ENCODE results near the gene ACTN4. TPM values are rescaled to one million over a fixed set of nuclear protein-coding genes. Genes with fewer than 3 reads are reported as not detected.

ACTN4 gene
- total and polyA plus RNA-seq, 2 donors (not counting 3 experiments of a cell fraction or from before 2014, with no cell fraction given), result 313 to 748 TPM

DNA sequence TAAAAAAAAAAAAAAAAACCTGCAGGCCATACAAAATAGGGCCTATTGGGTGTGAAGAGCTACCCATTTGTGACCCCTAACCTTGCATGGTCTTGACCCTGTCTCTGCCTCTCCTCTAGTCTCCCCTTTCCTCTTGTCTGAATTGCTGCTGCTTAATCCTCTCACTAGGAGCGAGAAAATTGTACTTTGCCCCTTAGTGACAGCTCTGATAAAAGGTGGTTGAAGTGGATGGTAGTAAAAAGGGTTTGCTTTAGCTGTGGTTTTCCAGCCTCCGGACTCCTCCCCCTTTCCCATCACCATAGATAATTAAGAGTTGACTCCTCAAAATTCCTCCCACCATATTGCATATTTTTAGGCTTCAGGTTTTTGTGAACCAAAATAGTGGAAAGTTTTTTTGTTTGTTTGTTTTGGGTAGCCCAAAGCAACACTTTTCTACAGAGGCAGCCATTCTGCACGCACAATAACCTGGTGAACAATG, 23.5 kb downstream of the ACTN4 start:
- Histone ChIP-seq H3K79me2 (ENCODE audit: control insufficient read depth, insufficient read depth, low read length) (peaks cover 93% of the 10 kb centered on the region), H3K9me3 (replicated peaks; ENCODE audit: control insufficient read depth, insufficient read depth, low read length) (no peaks in the 10 kb centered on the region), H3K4me3 (replicated peaks in 1 of 3; ENCODE audit: insufficient read depth in 1 of 3, low read depth in 1 of 3, low read length in 3 of 3) (no peak overlapping the region), H3K27ac (ENCODE audit: insufficient read depth, low read depth, low read length) (peak overlapping the region; percentile 31), H3K4me2 (ENCODE audit: insufficient read depth, low read length) (no peak overlapping the region), H4K20me1 (replicated peaks; ENCODE audit: control insufficient read depth, extremely low read depth, insufficient read depth, low read length) (no peaks in the 10 kb centered on the region), H2AFZ (ENCODE audit: low read depth, low read length) (no peak overlapping the region), H3K9me1 (replicated peaks; ENCODE audit: control insufficient read depth, extremely low read depth, insufficient read depth, low read length) (no peaks in the 10 kb centered on the region), H3K4me1 (ENCODE audit: control insufficient read depth, extremely low read depth, insufficient read depth, low read length) (peaks cover 67% of the 10 kb centered on the region), H3K36me3 (ENCODE audit: control insufficient read depth in 2 of 2, extremely low read depth in 1 of 2, insufficient read depth in 2 of 2, low read length in 2 of 2) (no peaks in the 10 kb centered on the region), H3K9ac (replicated peaks; ENCODE audit: extremely low read depth, insufficient read depth, low read length) (no peak overlapping the region), H3K27me3 (ENCODE audit: control insufficient read depth in 2 of 2, insufficient read depth in 2 of 2, low read length in 2 of 2) (no peaks in the 10 kb centered on the region)
- DNase-seq (ENCODE audit: low read depth, low spot score) (no peak), FAIRE-seq (no peak)
- no TSS peak for BruUV-seq (replicated peaks)
- dilution Hi-C loops (cut with MboI; ENCODE audit: extremely low pct_ligation_motif_present, low sequenced_read_pairs) (no loop called here), intact Hi-C loops (cut with micrococcal nuclease) (no loop called here)
- CTCF ChIA-PET, result interaction anchor here (0.8 to 1.6 kb wide), 5 partner anchors 9 to 36 kb away, joined by 3 to 5 read pairs (median 4); no protein-coding TSS in a partner anchor
- POLR2A ChIA-PET, result interaction anchor here (0.6 kb wide), 1 partner anchor 8 kb away, joined by 5 read pairs; no protein-coding TSS in a partner anchor
- TF ChIP-seq MAX (IDR thresholded peaks at IDR 0.05; ENCODE audit: insufficient read depth, insufficient read length), result no peak
- TF ChIP-seq EZH2 (IDR thresholded peaks at IDR 0.05; ENCODE audit: borderline replicate concordance, low read depth, low read length, severe bottlenecking), result no peak
- TF ChIP-seq MYC (IDR thresholded peaks at IDR 0.05; ENCODE audit: low read depth, low read length), result no peak
- no peak for TF ChIP-seq GATA2 (IDR thresholded peaks at IDR 0.05; ENCODE audit: insufficient read depth, insufficient read length, low read depth, low read length)
- TF ChIP-seq POLR2A (IDR thresholded peaks at IDR 0.05; ENCODE audit: low read depth, low read length), result no peak
- no peak for TF ChIP-seq JUN (IDR thresholded peaks at IDR 0.05; ENCODE audit: borderline replicate concordance, insufficient read depth, insufficient read length, low read depth)
- TF ChIP-seq, protein P1, sequence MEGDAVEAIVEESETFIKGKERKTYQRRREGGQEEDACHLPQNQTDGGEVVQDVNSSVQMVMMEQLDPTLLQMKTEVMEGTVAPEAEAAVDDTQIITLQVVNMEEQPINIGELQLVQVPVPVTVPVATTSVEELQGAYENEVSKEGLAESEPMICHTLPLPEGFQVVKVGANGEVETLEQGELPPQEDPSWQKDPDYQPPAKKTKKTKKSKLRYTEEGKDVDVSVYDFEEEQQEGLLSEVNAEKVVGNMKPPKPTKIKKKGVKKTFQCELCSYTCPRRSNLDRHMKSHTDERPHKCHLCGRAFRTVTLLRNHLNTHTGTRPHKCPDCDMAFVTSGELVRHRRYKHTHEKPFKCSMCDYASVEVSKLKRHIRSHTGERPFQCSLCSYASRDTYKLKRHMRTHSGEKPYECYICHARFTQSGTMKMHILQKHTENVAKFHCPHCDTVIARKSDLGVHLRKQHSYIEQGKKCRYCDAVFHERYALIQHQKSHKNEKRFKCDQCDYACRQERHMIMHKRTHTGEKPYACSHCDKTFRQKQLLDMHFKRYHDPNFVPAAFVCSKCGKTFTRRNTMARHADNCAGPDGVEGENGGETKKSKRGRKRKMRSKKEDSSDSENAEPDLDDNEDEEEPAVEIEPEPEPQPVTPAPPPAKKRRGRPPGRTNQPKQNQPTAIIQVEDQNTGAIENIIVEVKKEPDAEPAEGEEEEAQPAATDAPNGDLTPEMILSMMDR (IDR thresholded peaks at IDR 0.05; ENCODE audit: extremely low read depth in 1 of 2, insufficient read depth in 1 of 2, low read depth in 1 of 2, low read length in 2 of 2), result no peak
- TF ChIP-seq POLR2AphosphoS5 (IDR thresholded peaks at IDR 0.05; ENCODE audit: insufficient read depth, low read depth, low read length), result no peak
- no peak for TF ChIP-seq FOS (IDR thresholded peaks at IDR 0.05; ENCODE audit: borderline replicate concordance, insufficient read depth, low read length)
